Measurements from ENCODE around the gene NAA38. TPM values are rescaled to one million over a fixed set of nuclear protein-coding genes. Genes with fewer than 3 reads are reported as not detected.

The NAA38 gene
- total RNA-seq, 1 experiment from 2014 or later = 46.3 TPM

DNA sequence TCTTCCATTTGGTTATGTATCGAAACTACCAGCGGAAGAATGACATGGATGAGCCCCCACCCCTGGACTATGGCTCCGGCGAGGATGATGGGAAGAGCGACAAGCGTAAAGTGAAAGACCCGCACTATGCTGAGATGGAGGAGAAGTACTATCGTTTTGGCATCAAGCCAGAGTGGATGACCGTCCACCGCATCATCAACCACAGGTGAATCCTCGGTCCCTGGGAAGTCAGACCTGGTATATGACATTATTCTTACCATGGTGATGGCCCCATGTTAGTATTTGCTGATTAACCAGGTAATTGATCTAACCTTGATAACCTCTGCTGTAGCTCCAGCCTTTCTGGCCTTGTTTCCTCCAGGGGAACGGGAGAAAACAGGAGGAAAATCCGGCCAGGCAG is 39.7 kb upstream of the NAA38 start (continued):
- no peak for TF ChIP-seq NFE2L1 (CRISPR knock-in tag; IDR thresholded peaks at IDR 0.05)
- TF ChIP-seq, protein P1, sequence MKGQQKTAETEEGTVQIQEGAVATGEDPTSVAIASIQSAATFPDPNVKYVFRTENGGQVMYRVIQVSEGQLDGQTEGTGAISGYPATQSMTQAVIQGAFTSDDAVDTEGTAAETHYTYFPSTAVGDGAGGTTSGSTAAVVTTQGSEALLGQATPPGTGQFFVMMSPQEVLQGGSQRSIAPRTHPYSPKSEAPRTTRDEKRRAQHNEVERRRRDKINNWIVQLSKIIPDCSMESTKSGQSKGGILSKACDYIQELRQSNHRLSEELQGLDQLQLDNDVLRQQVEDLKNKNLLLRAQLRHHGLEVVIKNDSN (CRISPR knock-in tag; IDR thresholded peaks at IDR 0.05) = no peak
- TF ChIP-seq IRF2 (CRISPR knock-in tag; IDR thresholded peaks at IDR 0.05; ENCODE audit: borderline replicate concordance, low read depth) = no peak

DNA sequence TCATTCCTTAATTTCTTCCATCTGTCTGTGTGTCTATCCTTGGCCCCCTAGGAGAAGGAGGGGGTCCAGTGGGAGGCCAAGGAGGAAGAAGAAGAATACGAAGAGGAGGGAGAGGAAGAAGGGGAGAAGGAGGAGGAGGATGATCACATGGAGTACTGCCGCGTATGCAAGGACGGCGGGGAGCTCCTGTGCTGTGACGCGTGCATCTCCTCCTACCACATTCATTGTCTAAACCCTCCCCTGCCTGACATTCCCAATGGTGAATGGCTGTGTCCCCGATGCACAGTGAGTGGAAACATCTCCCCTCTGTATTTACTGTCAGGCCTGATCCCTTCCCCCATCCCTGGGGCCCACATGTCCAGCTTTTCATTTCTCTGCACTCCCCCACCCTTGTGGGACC is 37.5 kb upstream of the NAA38 start:
- ATAC-seq = no peak
- no peaks in the 10 kb centered on the region for H3K9me3 Mint-ChIP-seq
- H3K4me1 Mint-ChIP-seq = no peaks in the 10 kb centered on the region
- ChIA-PET CTCF (interaction anchor here (0.5 kb wide), 1 partner anchor 33 kb away, joined by 5 read pairs; no protein-coding TSS in a partner anchor), POLR2A (no interaction called here)
- no peaks in the 10 kb centered on the region for H3K27me3 Mint-ChIP-seq (ENCODE audit: low read depth)
- no peak for TF ChIP-seq FOXK1 (CRISPR knock-in tag; IDR thresholded peaks at IDR 0.05)
- TF ChIP-seq, protein P2, sequence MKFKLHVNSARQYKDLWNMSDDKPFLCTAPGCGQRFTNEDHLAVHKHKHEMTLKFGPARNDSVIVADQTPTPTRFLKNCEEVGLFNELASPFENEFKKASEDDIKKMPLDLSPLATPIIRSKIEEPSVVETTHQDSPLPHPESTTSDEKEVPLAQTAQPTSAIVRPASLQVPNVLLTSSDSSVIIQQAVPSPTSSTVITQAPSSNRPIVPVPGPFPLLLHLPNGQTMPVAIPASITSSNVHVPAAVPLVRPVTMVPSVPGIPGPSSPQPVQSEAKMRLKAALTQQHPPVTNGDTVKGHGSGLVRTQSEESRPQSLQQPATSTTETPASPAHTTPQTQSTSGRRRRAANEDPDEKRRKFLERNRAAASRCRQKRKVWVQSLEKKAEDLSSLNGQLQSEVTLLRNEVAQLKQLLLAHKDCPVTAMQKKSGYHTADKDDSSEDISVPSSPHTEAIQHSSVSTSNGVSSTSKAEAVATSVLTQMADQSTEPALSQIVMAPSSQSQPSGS (CRISPR knock-in tag; IDR thresholded peaks at IDR 0.05; ENCODE audit: borderline replicate concordance, low read depth) = no peak
- H3K36me3 Mint-ChIP-seq = peaks cover 19% of the 10 kb centered on the region; the same call in 1 of the 2 replicates
- DNase-seq (ENCODE audit: low spot score) = no peak
- no peak overlapping the region for H3K4me3 Mint-ChIP-seq
- no peak overlapping the region for H3K27ac Mint-ChIP-seq

- Mint-ChIP-seq H3K4me3 (no peak overlapping the region), H3K27me3 (ENCODE audit: low read depth) (no peaks in the 10 kb centered on the region), H3K9me3 (no peaks in the 10 kb centered on the region), H3K27ac (no peak overlapping the region), H3K36me3 (peaks cover 19% of the 10 kb centered on the region; the same call in 1 of the 2 replicates), H3K4me1 (no peaks in the 10 kb centered on the region)
- ATAC-seq = no peak
- TF ChIP-seq ELF4 (CRISPR knock-in tag; IDR thresholded peaks at IDR 0.05; ENCODE audit: low read depth) (no peak), HMGA2 (CRISPR knock-in tag; IDR thresholded peaks at IDR 0.05) (no peak), NFYB (CRISPR knock-in tag; conservative IDR thresholded peaks at IDR 0.05; ENCODE audit: low read depth) (no peak), SOX15 (CRISPR knock-in tag; IDR thresholded peaks at IDR 0.05) (no peak), ZNF263 (CRISPR knock-in tag; IDR thresholded peaks at IDR 0.05; ENCODE audit: low read depth) (no peak), ETV6 (CRISPR knock-in tag; IDR thresholded peaks at IDR 0.05) (no peak), ARID4B (CRISPR knock-in tag; IDR thresholded peaks at IDR 0.05; ENCODE audit: borderline replicate concordance) (no peak), KAT7 (CRISPR knock-in tag; IDR thresholded peaks at IDR 0.05; ENCODE audit: borderline replicate concordance) (no peak), TCF7 (CRISPR knock-in tag; IDR thresholded peaks at IDR 0.05; ENCODE audit: low read depth) (no peak)
- TF ChIP-seq, protein P3, sequence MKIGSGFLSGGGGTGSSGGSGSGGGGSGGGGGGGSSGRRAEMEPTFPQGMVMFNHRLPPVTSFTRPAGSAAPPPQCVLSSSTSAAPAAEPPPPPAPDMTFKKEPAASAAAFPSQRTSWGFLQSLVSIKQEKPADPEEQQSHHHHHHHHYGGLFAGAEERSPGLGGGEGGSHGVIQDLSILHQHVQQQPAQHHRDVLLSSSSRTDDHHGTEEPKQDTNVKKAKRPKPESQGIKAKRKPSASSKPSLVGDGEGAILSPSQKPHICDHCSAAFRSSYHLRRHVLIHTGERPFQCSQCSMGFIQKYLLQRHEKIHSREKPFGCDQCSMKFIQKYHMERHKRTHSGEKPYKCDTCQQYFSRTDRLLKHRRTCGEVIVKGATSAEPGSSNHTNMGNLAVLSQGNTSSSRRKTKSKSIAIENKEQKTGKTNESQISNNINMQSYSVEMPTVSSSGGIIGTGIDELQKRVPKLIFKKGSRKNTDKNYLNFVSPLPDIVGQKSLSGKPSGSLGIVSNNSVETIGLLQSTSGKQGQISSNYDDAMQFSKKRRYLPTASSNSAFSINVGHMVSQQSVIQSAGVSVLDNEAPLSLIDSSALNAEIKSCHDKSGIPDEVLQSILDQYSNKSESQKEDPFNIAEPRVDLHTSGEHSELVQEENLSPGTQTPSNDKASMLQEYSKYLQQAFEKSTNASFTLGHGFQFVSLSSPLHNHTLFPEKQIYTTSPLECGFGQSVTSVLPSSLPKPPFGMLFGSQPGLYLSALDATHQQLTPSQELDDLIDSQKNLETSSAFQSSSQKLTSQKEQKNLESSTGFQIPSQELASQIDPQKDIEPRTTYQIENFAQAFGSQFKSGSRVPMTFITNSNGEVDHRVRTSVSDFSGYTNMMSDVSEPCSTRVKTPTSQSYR (CRISPR knock-in tag; IDR thresholded peaks at IDR 0.05) = no peak
- ChIA-PET CTCF (no interaction called here), POLR2A (no interaction called here)
- DNase-seq (ENCODE audit: low spot score) = no peak
Observed at GRCh38 chr17:7894226-7894625, 36.9 kb upstream of the NAA38 start.

Data from WTC11 (cell line).